Activated naive CD4-positive, alpha-beta T cell treated with anti-CD3 and anti-CD28 coated beads for 36 hours (primary cell): ENCODE measurements around the gene PPM1L. TPM values are rescaled to one million over a fixed set of nuclear protein-coding genes. Genes with fewer than 3 reads are reported as not detected.

ENCODE experiments used
- CTCF ChIA-PET: fragments of 350-600 bp; sonication (Branson Sonifier 250); formaldehyde crosslinking; loops from one replicate; lab custom pipeline; 2021; ENCODE audit warnings: antibody characterized with exemption; lab: Charles Lee
- DNase-seq: peaks from one replicate; pipeline ENCODE4 v3.0.0-alpha.2; 2020
- H3K27ac Mint-ChIP-seq: one replicate; pipeline ENCODE4 v1.8.0; 2021; ENCODE audit warnings: mild to moderate bottlenecking, mixed read lengths
- H3K27me3 Mint-ChIP-seq: one replicate; pipeline ENCODE4 v1.8.0; 2021; ENCODE audit warnings: low read depth, mixed read lengths
- H3K36me3 Mint-ChIP-seq: one replicate; pipeline ENCODE4 v1.8.0; 2021; ENCODE audit warnings: low read depth, mixed read lengths
- H3K4me1 Mint-ChIP-seq: one replicate; pipeline ENCODE4 v1.8.0; 2021; ENCODE audit warnings: low read depth, mixed read lengths
- H3K4me3 Mint-ChIP-seq: one replicate; pipeline ENCODE4 v1.8.0; 2021; ENCODE audit warnings: mild to moderate bottlenecking, moderate library complexity, mixed read lengths
- H3K9me3 Mint-ChIP-seq: one replicate; pipeline ENCODE4 v1.8.0; 2021; ENCODE audit warnings: mixed read lengths
- intact Hi-C: fragments of 100-400 bp; cut with micrococcal nuclease; formaldehyde crosslinking; loops from one replicate; pipeline ENCODE4 v1.15.1; 2023
- total RNA-seq, 2 experiments: library from RNA; stranded (reverse); gene quantifications; one replicate each; pipeline ENCODE4 v1.2.3, GENCODE V29; 2021

Gene PPM1L
- total RNA-seq, 2 experiments from 2014 or later, result 2.1 TPM

GRCh38 chr3:161104561-161105551, 348.8 kb downstream of the PPM1L start, which contains the start of gene B3GALNT1:
B3GALNT1 (minus strand) TSS chr3:161105349; CDS start chr3:161086754, 18,595 bp downstream.
- H3K9me3 Mint-ChIP-seq, result no peaks in the 10 kb centered on the region
- peaks cover 8% of the 10 kb centered on the region for H3K4me1 Mint-ChIP-seq
- DNase-seq, result peak; percentile 26
- CTCF ChIA-PET, result interaction anchor here (0.7 kb wide), 1 partner anchor 175 kb away, joined by 3 read pairs; no protein-coding TSS in a partner anchor
- intact Hi-C loops, result loop anchor here (5.0 kb wide), 1 partner anchor 117 kb away; the partner anchor contains the start of gene NMD3
- no peaks in the 10 kb centered on the region for H3K36me3 Mint-ChIP-seq
- H3K27ac Mint-ChIP-seq, result no peak within 1 kb of the TSS
- peak within 1 kb of the TSS; percentile 63 for H3K4me3 Mint-ChIP-seq
- peaks cover 21% of the 10 kb centered on the region for H3K27me3 Mint-ChIP-seq

GRCh38 chr3:161107311-161107710, 351.3 kb downstream of the PPM1L start:
- Mint-ChIP-seq H3K27ac (no peak overlapping the region), H3K4me1 (peaks cover 8% of the 10 kb centered on the region), H3K4me3 (no peak overlapping the region), H3K9me3 (no peaks in the 10 kb centered on the region), H3K36me3 (no peaks in the 10 kb centered on the region), H3K27me3 (peaks cover 28% of the 10 kb centered on the region)
- CTCF ChIA-PET, result no interaction called here
- DNase-seq, result no peak
- intact Hi-C loops, result no loop called here

- H3K27ac Mint-ChIP-seq, result no peak overlapping the region
- intact Hi-C loops, result no loop called here
- DNase-seq, result no peak
- peaks cover 8% of the 10 kb centered on the region for H3K4me1 Mint-ChIP-seq
- no peak overlapping the region for H3K4me3 Mint-ChIP-seq
- H3K27me3 Mint-ChIP-seq, result peaks cover 26% of the 10 kb centered on the region
- no peaks in the 10 kb centered on the region for H3K9me3 Mint-ChIP-seq
- CTCF ChIA-PET, result interaction anchor here (0.9 kb wide), 1 partner anchor 113 kb away, joined by 5 read pairs; no protein-coding TSS in a partner anchor
- no peaks in the 10 kb centered on the region for H3K36me3 Mint-ChIP-seq
Measured at GRCh38 chr3:161108840-161109239, 352.8 kb downstream of the PPM1L start.

- intact Hi-C loops, result no loop called here
- Mint-ChIP-seq H3K4me3 (no peak overlapping the region), H3K9me3 (peaks cover 25% of the 10 kb centered on the region), H3K27ac (no peak overlapping the region), H3K36me3 (peaks cover 10% of the 10 kb centered on the region), H3K4me1 (no peaks in the 10 kb centered on the region), H3K27me3 (peaks cover 10% of the 10 kb centered on the region)
- no peak for DNase-seq
- CTCF ChIA-PET, result interaction anchor here (0.8 kb wide), 1 partner anchor 10 kb away, joined by 3 read pairs; no protein-coding TSS in a partner anchor
Measured at GRCh38 chr3:161117646-161118045, 361.6 kb downstream of the PPM1L start.

GRCh38 chr3:161126495-161126894, 370.5 kb downstream of the PPM1L start:
- peaks cover 1% of the 10 kb centered on the region for H3K36me3 Mint-ChIP-seq
- no peak for DNase-seq
- H3K9me3 Mint-ChIP-seq, result peaks cover 6% of the 10 kb centered on the region
- intact Hi-C loops, result no loop called here
- no peak overlapping the region for H3K27ac Mint-ChIP-seq
- CTCF ChIA-PET, result no interaction called here
- no peak overlapping the region for H3K4me3 Mint-ChIP-seq
- H3K4me1 Mint-ChIP-seq, result no peaks in the 10 kb centered on the region
- peaks cover 7% of the 10 kb centered on the region for H3K27me3 Mint-ChIP-seq

Other genes starting within 250 kb of the PPM1L start
- 10 to 100 TPM; 43.2 to 59.4 TPM for gene KPNA4, start 190.7 kb upstream of the PPM1L start, total RNA-seq
- not detected for gene ARL14, start 79.1 kb upstream of the PPM1L start, total RNA-seq